ENCODE data around the gene SIGLEC1. TPM values are rescaled to one million over a fixed set of nuclear protein-coding genes. Genes with fewer than 3 reads are reported as not detected.

SIGLEC1 gene
- total and polyA plus RNA-seq, 2 of the 4 experiments (the other 2 are of a cell fraction), result not detected

DNA sequence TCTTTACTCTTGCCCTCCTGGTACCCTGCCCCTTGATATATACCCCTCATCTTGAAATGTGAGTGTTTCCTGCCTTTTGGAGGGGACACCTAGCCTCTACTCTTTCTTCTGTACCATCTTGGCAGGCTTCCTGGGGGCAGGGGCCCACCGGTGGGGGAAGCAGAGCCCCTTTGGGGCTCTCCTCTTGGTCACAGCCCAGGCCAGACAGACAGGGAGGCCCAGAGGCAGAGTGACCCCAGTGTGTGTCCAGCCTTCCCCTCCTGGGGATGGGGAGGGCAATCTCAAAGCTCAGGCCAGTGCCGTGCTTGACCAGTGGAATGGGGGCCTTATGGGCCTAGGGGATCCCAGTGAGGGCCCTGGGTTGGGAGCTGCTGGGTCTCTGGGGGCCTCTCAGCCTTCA is 34.2 kb downstream of the SIGLEC1 start:
- Histone ChIP-seq H3K4ac (ENCODE audit: low read depth, low read length) (no peak overlapping the region), H2BK120ac (ENCODE audit: low read depth, low read length) (no peak overlapping the region), H4K91ac (ENCODE audit: insufficient read depth, low read depth, low read length) (no peak overlapping the region), H4K5ac (ENCODE audit: low read depth, low read length) (no peak overlapping the region), H3K23ac (ENCODE audit: low read depth, low read length) (no peak overlapping the region), H3K9ac (ENCODE audit: low read depth, low read length) (no peak overlapping the region), H3K14ac (replicated peaks; ENCODE audit: low read depth, low read length) (no peak overlapping the region), H3K4me2 (ENCODE audit: low read depth, low read length) (no peak overlapping the region), H2BK5ac (ENCODE audit: low read depth, low read length, poor library complexity, severe bottlenecking) (no peak overlapping the region), H3K36me3 (ENCODE audit: control insufficient read depth, insufficient read depth, low read length) (no peaks in the 10 kb centered on the region), H2BK15ac (ENCODE audit: low read depth, low read length) (no peak overlapping the region), H3K27me3 (ENCODE audit: control insufficient read depth, insufficient read depth, low read length) (peaks cover 32% of the 10 kb centered on the region), H3K56ac (ENCODE audit: extremely low read depth, insufficient read depth, low read length) (no peak overlapping the region), H2AK5ac (ENCODE audit: low read depth, low read length) (no peak overlapping the region), H4K8ac (ENCODE audit: low read depth in 2 of 2, low read length in 2 of 2) (no peak overlapping the region), H3K18ac (ENCODE audit: low read depth, low read length) (no peak overlapping the region), H3K9me1 (ENCODE audit: insufficient read depth, low read length) (no peaks in the 10 kb centered on the region), H4K20me1 (ENCODE audit: insufficient read depth, low read length) (no peaks in the 10 kb centered on the region), H3K27ac (ENCODE audit: insufficient read depth, low read length) (no peak overlapping the region), H2BK20ac (ENCODE audit: low read depth, low read length) (no peak overlapping the region), H3K79me1 (ENCODE audit: low read depth in 1 of 2, low read length in 2 of 2) (no peaks in the 10 kb centered on the region), H2AK9ac (replicated peaks; ENCODE audit: low read depth, low read length, poor library complexity) (no peak overlapping the region), H3K9me3 (ENCODE audit: control insufficient read depth, insufficient read depth, low read length) (no peaks in the 10 kb centered on the region), H3K4me1 (ENCODE audit: control insufficient read depth, insufficient read depth, low read length) (peaks cover 19% of the 10 kb centered on the region), H2AFZ (replicated peaks; ENCODE audit: low read length, poor library complexity) (no peak overlapping the region), H3K4me3 (ENCODE audit: insufficient read depth, low read depth, low read length) (no peak overlapping the region)
- CTCF ChIA-PET, result interaction anchor here (2.9 kb wide), 1 partner anchor 32 kb away, joined by 19 read pairs; no protein-coding TSS in a partner anchor
- ATAC-seq (ENCODE audit: low read depth) (no peak), DNase-seq (no peak)
- no peak for TF ChIP-seq RAD21 (IDR thresholded peaks at IDR 0.05; ENCODE audit: low read length)
- TF ChIP-seq RFX5 (IDR thresholded peaks at IDR 0.05; ENCODE audit: low read depth, low read length), result no peak
- TF ChIP-seq, protein P1, sequence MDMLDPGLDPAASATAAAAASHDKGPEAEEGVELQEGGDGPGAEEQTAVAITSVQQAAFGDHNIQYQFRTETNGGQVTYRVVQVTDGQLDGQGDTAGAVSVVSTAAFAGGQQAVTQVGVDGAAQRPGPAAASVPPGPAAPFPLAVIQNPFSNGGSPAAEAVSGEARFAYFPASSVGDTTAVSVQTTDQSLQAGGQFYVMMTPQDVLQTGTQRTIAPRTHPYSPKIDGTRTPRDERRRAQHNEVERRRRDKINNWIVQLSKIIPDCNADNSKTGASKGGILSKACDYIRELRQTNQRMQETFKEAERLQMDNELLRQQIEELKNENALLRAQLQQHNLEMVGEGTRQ (IDR thresholded peaks at IDR 0.05; ENCODE audit: low read depth, low read length), result no peak
- TF ChIP-seq MAFK (IDR thresholded peaks at IDR 0.05; ENCODE audit: low read depth, low read length), result no peak
- no peak for TF ChIP-seq FOS (IDR thresholded peaks at IDR 0.05; ENCODE audit: low read depth, low read length)
- TF ChIP-seq MXI1 (IDR thresholded peaks at IDR 0.05; ENCODE audit: borderline replicate concordance, low read depth, low read length), result no peak
- no peak for TF ChIP-seq BHLHE40 (IDR thresholded peaks at IDR 0.05; ENCODE audit: low read depth, low read length)
- no peak for TF ChIP-seq RCOR1 (IDR thresholded peaks at IDR 0.05; ENCODE audit: insufficient replicate concordance, low read length)
- no peak for TF ChIP-seq MAZ (IDR thresholded peaks at IDR 0.05; ENCODE audit: borderline replicate concordance, low read depth, low read length)
- no peak for TF ChIP-seq SMC3 (IDR thresholded peaks at IDR 0.05; ENCODE audit: low read depth, low read length)
- no peak for TF ChIP-seq POLR2A (IDR thresholded peaks at IDR 0.05; ENCODE audit: low read depth, low read length)
- 0% methylated on average over 1 of the region's 2 CpGs; no CpG with 5 or more reads in 1 of the 2 experiments for WGBS, 2 experiments (ENCODE audit: extremely low coverage in 2 of 2, insufficient read length in 1 of 2)
- POLR2A ChIA-PET (ENCODE audit: unreplicated experiment), result no interaction called here
- in situ Hi-C loops (cut with MboI; ENCODE audit: low sequenced_read_pairs), result no loop called here
- intact Hi-C loops (cut with micrococcal nuclease), result loop anchor here (5.0 to 10.0 kb wide), 2 partner anchors 89 to 407 kb away; partner anchors contain the start of gene ADISSP
- BruUV-seq (replicated peaks), result no TSS peak
- dilution Hi-C loops (cut with HindIII; ENCODE audit: low sequenced_read_pairs, unreplicated experiment), result no loop called here

Measured in IMR-90 (cell line).